Prostate gland (tissue), 2 donors: ENCODE results near the gene RTN3.

Experiments used
- POLR2A ChIP-seq: fragments of 450-650 bp; IDR thresholded peaks from one replicate; pipeline ENCODE4 v1.6.1; 2016; ENCODE audit warnings: antibody characterized with exemption, mild to moderate bottlenecking
- POLR2AphosphoS5 ChIP-seq: sonication (generic); formaldehyde crosslinking; IDR thresholded peaks from one replicate; pipeline ENCODE4 v1.6.1; 2017; ENCODE audit warnings: antibody characterized with exemption
- TF ChIP-seq, protein P1 (sequence below), 4 experiments: fragments of 200-600 bp in 2 of 4; fragments of 450-650 bp in 2 of 4; sonication (generic) in 2 of 4; IDR thresholded peaks; 1 replicate in 3 of 4; 2 replicates in 1 of 4; pipeline ENCODE4 v1.5.1; 2016 to 2019; ENCODE audit warnings: antibody characterized with exemption in 4 of 4, mild to moderate bottlenecking in 2 of 4, moderate library complexity in 2 of 4

DNA sequence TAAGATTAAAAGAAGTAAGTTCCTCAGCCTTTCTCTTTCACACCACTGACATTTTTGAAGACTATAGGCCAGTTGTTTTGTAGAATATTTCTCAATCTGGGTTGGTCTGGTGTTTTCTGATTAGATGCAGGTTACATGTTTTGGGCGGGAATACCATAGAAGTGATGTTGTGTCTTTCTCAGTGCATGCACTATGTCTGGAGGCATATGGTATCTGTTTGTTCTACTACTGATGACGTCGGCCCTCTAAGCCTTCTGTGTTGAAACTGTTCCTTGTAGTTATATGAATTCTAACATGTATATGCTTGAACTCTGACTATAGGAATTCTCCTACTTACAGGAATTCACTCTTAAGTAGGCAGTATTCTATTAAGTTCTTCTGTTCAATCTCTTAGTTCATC is 65.7 kb downstream of the RTN3 start:
- TF ChIP-seq, protein P1, sequence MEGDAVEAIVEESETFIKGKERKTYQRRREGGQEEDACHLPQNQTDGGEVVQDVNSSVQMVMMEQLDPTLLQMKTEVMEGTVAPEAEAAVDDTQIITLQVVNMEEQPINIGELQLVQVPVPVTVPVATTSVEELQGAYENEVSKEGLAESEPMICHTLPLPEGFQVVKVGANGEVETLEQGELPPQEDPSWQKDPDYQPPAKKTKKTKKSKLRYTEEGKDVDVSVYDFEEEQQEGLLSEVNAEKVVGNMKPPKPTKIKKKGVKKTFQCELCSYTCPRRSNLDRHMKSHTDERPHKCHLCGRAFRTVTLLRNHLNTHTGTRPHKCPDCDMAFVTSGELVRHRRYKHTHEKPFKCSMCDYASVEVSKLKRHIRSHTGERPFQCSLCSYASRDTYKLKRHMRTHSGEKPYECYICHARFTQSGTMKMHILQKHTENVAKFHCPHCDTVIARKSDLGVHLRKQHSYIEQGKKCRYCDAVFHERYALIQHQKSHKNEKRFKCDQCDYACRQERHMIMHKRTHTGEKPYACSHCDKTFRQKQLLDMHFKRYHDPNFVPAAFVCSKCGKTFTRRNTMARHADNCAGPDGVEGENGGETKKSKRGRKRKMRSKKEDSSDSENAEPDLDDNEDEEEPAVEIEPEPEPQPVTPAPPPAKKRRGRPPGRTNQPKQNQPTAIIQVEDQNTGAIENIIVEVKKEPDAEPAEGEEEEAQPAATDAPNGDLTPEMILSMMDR (IDR thresholded peaks at IDR 0.05) = no peak
- TF ChIP-seq POLR2AphosphoS5 = no peak
- TF ChIP-seq POLR2A = no peak
